ENCODE data around the gene TUBB2B.

The TUBB2B gene

DNA sequence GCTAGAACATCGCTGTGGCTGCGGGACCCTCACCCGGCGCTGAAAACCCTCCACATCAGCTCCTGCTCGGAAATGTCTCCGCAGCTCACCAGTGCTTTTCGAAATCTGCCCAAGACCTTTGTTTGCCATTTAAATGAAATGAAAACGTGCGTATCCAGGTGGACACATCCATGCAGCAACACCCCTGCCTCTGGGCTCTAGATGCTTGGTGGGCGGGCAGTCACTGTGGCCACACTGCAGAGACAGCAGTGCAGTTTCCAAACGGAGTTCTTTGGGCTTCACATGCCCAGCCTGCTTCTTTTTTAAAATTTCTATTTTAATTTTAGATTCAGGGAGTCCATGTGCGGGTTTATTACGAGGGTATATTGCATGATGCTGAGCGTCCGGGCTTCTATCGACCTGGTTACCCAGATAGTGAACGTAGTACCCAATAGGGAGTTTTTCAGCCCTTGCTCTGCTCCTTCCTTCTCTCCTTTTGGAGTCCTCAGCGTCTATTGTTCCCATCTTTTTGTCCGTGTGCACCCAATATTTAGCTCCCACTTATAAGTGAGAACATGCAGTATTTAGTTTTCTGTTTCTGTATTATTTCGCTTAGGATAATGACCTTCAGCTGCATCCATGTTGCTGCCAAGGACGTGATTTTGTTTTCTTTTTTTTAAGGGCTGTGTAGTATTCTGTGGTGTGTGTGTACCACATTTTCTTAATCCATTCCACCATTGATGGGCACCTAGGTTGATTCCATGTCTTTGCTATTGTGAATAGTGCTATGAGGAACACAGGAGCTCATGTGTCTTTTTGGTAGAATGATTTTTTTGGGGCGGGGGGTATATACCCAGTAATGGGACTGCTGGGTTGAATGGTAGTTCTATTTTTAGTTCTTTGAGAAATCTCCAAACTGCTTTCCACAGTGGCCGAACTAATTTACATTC is 4.8 kb upstream of the TUBB2B start:
- no peak for DNase-seq (ENCODE audit: low spot score)

DNA sequence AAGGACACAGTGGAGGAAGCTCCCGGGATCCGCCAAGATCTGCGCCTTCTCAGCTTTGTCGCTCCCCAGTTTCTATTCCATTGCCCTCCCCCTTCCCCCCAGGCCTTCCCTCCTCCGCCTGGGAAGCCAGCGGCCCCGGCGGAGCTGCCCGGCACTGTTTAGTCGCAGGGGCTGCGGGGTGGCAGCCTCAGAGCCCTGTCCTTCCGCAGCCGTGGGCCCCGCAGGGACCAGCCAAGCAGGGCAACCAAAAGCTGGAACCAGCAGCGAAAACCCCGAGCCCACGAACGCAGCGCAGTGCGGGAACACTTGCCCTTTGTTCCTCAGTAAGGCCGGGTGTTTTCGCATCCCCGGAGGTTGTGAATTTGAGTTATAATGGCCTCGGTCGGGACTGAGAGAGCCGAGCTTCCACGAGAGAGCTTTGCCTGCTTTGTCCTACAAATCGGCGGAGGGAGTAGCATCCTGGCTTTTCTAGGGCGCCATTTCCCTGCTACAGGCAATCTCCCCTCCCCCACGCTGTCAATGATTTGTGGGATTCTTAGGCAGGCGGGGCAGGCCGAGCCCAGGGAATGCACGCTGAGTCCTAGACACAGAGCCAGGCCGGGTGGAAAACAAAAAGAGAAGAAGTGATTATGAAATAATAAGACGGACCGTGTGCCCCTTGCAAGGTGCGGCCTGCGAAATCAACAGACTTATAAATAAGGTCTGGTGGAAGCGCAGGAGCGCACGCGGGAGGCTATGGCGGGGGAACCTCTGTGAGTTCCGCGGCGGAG is 4.0 kb upstream of the TUBB2B start:
- peak; percentile 66 for DNase-seq (ENCODE audit: low spot score)

DNA sequence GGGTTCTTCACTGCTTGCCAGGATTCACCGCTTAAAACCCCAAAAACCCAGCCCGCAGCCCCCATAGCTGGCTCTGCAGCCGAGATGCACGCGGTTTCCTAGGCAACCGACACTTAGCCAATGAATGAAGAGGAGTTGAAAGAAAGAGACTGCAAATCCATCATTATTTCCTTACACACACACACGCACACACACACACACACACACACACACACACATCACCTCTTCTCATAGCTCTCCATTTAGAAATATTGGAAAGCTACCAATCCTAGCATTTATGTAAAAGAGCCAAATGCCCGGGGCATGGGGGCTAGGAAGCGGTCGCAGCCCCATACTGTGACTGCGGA is 3.4 kb upstream of the TUBB2B start:
- no peak for DNase-seq (ENCODE audit: low spot score)

DNA sequence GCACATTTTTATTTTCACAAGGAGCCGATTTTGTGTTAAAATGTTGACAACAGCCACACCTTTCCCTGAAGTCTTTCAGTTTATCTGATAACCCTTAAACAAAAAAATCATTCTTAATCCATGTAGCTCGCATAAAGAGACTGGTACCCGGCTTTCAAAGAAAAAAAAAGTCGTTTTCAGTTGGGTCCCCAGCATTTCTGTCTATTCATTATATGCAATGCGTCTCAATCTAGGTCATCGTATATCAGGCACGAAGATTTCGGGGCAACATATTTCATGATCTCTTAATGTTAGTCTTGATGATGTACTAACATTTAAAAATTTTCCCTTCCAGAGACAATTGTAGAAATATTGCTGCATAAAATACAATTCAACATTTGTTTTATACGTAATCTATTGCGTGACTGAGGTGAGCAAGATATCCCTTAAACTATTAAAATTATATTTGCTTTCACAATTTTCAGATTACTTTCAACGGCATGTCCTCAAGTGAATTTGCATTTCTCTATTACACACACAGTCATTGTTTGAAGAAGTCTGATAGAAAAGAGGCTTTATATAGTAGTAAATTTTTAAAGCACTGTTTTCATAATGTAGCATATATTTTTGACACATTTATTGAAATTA is 2.9 kb upstream of the TUBB2B start:
- no peak for DNase-seq (ENCODE audit: low spot score)

DNA sequence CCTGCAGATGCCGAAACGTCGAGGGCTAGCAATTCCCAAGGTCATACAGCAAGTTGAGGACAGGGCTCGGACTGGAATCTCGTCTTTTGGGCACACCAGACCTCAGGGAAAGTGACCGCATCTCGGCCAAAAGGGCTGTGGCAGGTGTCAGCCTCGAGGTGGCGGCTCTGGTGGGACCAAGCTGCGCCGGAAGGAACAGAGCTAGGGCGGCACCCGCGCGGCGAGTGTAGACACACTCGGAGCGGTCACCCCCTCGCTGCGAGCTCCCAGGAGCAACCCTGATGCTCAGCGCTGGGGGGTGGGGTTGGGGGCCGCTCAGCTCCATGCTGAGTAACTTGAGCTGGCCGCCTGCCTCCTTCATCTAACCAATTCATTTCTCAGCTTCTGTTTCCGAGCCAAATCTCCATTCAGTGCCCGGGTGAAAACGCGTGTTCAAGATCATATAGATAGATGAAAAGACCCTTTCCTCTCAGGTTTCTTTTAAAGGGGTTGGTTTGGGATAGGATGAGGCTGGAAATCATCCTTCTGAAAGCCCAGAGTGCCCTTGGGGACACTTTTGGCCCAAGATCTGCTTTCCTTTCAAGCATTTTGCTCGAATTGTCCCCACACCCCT is 2.2 kb upstream of the TUBB2B start:
- DNase-seq (ENCODE audit: low spot score), result no peak

DNA sequence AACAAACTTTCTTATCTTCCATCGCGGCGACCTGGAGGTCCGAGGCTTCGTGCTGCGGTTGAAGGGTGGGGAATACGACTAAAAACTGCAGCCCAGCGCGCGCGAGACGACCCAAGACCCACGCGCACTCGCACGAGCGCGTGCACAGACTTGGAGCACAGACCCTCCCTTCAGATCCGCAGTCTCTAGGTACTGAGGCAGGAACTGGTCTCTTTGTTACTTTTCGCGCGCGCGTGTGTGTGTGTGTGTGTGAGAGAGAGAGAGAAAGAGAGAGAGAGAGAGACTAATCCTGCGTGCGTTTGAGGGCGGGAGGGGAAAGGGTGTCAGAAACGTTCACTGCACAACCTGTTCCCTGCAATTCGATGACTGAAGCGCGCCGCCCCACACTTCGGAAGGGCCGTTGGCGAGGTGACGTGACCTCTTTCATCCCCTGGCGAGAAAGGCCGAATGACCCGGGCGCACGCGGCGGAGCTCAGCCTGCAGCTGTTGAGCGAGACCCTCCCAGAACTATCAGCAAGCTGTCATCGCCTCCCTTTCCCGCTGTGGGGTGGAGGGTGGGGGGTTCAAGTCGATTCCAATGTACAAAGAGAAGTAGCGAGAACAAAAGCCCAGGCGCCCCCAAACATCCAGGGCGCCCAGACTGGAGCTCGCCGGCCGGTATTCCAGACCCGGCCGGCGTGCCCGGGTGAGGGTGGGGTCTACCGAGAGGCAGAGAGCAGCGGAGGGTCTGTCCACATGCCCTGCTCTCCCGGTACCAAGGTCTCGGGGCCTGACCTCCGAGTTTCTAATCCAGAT is 1.5 kb upstream of the TUBB2B start:
- DNase-seq (ENCODE audit: low spot score), result no peak

DNA sequence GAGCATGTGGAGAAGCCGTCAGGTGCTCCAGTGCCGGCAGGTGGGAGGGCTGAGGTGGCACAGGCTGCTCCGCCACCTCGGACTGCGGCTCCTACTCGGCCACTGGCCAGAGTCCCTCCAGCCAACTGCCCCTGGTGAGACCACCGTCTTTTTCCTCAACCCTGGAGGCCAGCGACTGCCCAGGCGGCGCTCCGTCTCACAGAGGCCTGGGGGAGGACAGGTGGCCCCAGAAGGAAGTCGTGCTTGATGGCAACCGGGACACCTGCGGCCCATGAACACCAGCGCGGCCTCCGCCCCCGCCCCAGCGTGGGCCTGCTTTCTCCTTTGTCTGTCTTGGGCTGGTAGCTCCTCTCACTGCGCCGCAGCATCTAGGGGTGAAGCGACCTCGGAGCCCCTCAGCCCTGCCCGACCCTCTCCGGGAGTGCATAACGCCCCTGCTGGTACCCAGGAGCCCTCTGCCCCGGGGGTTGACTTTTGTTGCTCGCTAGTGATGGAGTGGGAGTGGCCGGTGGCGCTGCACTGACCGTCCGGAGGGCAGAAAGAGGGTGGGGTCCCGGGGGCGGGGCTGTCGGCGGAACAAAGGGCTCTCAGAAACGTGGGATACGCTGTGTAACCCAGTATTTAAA is 706 bp upstream of the TUBB2B start:
- peak; percentile 60 for DNase-seq (ENCODE audit: low spot score)

DNA sequence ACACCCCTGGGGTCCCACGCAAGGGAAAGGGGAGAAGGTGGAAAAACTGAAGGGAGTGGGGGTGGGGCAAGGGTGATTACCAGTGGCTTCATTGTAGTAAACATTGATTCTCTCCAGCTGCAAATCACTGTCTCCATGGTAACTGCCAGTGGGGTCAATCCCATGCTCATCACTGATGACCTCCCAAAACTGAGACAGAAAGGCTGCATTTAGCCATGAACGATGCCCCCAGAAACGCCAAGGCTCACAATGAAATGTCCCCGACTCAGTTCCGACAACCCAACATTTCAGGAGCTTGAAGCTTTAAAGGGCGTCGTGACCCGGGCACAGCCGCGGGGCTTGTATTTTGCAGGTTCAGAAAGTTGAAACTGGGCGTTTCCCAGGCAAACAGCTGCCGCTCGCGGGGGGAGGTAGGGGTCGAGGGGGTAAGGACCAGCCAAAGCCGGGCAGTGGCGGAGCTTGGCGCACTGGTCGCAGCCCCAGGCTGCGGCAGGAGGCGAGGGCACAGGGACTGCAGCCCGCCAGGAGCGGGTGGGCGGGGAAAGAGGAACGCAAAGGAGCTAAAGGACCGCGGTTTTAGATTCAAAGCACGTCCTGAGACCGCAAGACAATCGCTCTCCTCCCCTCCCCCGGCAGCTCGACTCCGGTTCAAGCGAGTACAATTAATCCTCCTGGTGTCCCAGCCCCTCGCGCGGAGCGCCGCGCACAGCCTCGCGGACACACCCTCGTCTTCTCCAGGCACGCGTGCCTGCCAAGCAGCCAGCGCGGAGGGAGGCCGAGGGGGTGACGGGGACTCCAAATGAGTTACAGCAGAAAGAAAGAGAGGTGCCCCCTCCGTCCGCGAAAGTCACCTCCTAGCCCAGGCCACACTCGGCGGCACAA is 731 bp downstream of the TUBB2B start:
- DNase-seq (ENCODE audit: low spot score), result peak; percentile 69

DNA sequence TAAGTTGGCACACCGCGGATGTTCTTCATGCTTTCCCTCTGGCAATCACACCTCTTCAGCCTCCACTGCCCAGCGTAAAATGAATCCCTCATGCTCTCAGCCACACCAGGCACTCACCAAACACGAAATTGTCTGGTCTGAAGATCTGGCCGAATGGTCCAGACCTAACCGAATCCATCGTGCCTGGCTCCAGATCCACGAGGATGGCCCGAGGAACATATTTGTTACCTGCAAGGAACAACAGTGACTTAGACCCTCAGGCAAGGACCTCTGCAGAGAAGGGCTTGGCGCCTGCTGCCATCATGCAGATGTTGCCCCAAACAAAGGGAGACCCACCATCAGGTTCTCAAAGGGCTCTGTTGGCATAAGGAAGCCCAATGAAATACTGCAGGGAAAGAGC is 1.4 kb downstream of the TUBB2B start:
- DNase-seq (ENCODE audit: low spot score), result no peak

DNA sequence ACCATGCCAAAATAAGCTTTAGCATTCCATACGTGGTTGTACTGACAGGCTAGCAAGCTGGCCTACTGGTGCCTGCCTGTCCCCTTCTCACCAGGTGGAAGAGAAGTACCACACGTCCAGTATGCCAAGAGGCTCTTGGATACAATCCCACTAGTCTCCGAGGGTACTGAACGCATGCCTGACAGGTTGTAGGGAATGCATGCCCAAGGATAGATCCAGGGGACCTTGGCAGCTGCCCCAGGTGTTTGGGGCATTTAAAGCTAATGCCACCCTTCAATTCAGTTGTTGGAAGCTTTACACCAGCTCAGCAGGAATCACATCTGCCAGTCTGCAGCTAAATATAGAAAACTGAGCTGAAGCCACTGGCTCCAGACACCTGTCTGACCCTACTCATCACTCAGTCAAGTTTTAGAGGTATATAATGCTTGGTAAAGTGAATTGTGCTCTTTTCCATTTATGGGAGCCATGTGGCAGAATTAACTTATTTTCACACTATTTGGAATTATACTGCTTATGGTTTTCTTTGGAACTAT is 4.9 kb downstream of the TUBB2B start:
- no peak for DNase-seq (ENCODE audit: low spot score)

DNA sequence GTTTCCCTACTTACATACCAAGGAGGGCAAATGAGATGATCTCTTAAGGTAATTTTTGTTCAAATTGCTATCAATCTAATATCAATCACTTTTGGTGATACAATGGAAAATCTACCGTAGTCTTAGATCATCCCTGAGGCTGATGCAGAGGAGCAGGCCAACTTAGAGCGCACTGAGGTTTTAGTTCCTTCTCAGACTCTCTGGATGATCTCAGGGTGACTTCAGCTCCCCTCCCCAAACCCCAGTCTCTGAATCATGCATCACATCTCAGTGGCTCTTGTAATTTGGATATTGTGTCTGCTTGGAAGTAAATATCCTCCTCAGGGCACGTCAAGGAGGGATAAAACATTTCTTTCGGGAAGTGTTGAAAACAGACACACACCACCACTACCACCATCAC is 5.9 kb downstream of the TUBB2B start:
- no peak for DNase-seq (ENCODE audit: low spot score)

DNA sequence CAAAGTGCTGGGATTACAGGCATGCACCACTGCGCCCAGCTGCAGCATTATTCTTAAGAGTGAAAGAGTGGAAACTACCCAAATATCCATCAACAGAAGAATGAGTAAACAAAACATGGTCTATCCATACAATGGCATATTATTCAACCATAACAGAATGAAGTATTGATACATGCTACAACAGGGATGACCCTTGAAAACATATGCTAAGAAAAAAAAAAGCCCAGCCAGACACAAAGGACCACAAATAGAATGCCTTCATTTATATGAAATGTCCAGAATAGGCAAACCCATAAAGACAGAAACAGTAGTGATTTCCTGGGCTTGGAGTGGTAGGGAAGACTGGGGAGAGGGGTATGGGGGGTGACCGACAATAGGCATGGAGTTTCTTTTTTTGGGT is 7.1 kb downstream of the TUBB2B start:
- DNase-seq (ENCODE audit: low spot score), result no peak

DNA sequence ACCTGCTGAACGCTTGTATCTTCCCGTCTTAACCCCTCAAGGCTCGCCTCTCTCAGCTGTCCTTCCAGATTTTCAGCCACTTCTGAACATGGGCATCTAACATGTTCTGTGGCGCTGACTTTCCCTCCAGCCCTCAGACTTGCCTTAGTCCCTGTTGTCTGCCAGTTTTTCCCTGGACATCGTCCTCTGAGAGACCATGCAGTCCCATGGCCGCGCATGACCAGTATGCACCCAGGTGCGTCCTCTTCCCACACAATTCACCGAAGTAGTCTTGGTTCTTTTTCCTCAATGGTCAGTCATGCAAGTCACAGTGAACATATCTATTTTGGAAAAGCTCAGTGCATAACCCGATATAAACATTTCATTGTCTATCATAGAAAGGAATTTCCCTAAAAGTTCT is 9.2 kb downstream of the TUBB2B start:
- DNase-seq (ENCODE audit: low spot score), result no peak

DNA sequence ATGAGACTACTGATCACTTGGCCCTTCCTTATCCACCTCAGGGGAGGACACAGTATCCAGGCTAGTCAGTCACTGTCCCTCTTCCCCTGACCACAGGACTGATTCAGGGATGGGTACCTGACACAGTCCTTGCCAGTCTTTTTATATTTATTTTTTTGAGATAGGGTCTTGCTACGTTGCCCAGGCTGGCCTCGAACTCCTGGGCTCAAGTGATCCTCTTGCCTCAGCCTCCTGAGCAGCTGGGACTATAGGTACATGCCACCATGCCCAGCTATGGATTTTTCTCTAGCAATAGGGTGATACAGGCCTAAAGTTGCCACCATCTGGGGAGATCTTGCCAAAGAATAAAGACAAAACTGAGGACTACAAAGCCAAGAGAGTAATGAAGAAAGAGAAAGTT is 10.2 kb downstream of the TUBB2B start:
- no peak for DNase-seq (ENCODE audit: low spot score)

DNA sequence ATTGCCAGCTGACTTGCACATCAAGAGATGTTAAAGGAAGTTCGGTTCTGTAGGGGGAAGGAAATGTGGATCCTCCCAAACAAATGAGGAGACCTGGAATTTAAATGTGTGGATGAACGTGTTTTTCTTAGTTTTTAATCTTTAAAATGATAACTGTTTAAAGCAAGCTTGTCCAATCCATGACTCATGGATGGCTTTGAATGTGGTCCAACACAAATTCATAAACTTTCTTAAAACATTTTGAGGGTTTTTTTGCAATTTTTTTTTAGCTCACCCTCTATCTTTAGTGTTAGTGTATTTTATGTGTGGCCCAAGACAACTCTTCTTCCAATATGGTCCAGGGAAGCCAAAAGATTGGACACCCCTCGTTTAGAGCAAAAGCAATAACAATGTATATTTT is 12.6 kb downstream of the TUBB2B start:
- DNase-seq (ENCODE audit: low spot score), result no peak

DNA sequence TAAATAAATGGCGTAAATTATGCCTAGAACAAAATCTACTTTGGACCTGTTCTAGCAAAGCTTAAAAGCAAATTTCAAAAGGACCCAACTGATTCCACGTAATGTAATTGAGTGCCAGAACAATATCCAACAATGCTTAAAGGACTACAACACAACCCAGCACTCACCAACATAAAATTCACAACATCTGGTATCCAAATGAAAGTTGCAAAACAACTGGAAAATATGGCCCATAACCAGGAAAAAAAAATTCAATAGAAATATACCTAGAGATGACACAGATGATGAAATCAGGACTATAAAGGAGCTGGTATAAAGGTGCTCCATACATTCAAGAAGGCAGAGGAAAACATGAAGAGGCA is 14.1 kb downstream of the TUBB2B start:
- no peak for DNase-seq (ENCODE audit: low spot score)

DNA sequence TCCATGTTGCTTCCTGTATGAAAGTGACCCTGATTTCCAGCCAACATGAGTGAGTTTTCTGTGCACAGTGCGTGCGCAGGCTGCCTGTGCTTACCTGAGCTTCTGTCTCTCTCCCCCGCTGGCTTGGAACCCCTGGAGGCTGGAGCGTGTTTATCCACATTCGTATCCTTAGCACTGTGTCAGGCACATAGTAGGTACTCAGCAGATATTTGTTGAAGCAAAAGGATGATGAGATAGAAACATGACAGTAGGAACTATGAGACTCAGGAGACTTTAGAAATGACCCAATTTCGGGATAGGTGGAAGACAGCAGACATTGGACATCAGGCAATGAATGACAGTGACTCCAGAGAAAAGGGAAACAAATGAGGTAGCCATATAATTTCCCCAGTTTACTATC is 15.2 kb downstream of the TUBB2B start:
- DNase-seq (ENCODE audit: low spot score), result no peak

DNA sequence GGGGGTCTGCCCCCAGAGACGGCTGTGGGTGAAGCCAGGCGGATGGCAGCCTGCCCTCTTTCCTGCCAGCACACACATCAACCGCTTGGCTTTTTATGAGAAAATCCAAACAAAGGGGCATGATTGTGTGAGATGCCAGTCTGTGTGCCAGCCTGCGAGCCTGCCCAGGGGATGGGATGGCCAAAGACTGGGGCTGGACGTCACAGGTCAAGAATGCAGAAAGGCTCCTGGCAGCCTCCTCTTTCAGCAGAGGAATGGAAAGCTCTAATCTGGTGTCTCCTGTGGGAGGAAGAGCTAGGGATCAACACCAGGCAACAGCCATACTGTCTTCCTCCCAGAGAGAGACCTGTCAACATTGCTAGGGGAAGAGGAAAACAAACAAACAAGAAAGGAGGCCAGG is 15.8 kb downstream of the TUBB2B start:
- no peak for DNase-seq (ENCODE audit: low spot score)

DNA sequence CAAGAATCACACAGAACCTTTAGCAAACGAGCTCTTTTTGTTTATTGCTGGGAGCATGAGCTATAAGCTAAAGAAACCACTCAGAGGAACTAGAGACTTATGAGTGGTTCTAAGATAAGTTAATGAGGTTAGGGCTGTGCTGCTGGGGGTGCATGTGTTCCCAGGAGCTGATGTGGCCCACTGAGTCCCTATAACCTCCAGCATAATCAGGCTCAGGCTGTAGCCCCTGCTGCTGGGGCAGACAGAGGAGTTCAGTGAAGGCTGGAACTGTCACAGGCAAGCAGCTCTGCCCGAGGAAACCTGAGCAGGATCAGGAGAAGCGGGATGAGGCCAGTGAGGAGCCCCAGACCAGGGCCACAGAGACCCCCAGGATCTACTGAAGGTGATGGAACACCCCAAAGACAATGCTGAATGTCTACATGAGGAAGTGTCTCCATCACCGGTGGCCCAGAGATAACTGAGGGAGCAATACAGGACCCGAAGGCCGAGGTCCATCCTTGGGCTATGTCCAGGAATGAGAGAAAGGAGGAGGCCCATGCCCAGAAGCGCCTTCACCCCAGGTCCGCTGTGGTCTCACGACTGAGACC is 17.3 kb downstream of the TUBB2B start:
- no peak for DNase-seq (ENCODE audit: low spot score)
